GM19467 (cell line): ENCODE results near the gene VHLL.

Source experiments
- ATAC-seq: cut with Tn5 transposase; IDR thresholded peaks from one replicate; pipeline ENCODE4 v1.9.1; 2021; ENCODE audit warnings: mild to moderate bottlenecking, moderate library complexity; ENCODE audit not compliant: unreplicated experiment

VHLL gene

GRCh38 chr1:156291226-156292061 lies 7.7 kb downstream of the VHLL start:
- no peak for ATAC-seq

GRCh38 chr1:156289857-156290256 lies 9.2 kb downstream of the VHLL start:
- no peak for ATAC-seq

- no peak for ATAC-seq
Observed at GRCh38 chr1:156286061-156286460, 13.0 kb downstream of the VHLL start.

GRCh38 chr1:156285437-156285836 lies 13.7 kb downstream of the VHLL start:
- no peak for ATAC-seq

- no peak for ATAC-seq
Observed at GRCh38 chr1:156284757-156285156, 14.3 kb downstream of the VHLL start.

GRCh38 chr1:156284112-156284511 lies 15.0 kb downstream of the VHLL start, which contains the start of gene TMEM79:
Gene TMEM79, plus strand, starts transcription at chr1:156284325. Its CDS starts 902 bp downstream, at chr1:156285227.
- ATAC-seq: no peak

- no peak for ATAC-seq
Observed at GRCh38 chr1:156283521-156283920, 15.6 kb downstream of the VHLL start.

- peak; percentile 76 for ATAC-seq
Observed at GRCh38 chr1:156282479-156283222, 16.5 kb downstream of the VHLL start, which contains the start of gene SMG5. Gene SMG5, minus strand, starts transcription at chr1:156282825. Its CDS starts 145 bp downstream, at chr1:156282680.

- ATAC-seq: no peak
Observed at GRCh38 chr1:156281693-156282478, 17.2 kb downstream of the VHLL start.

GRCh38 chr1:156281281-156281680 lies 17.8 kb downstream of the VHLL start:
- ATAC-seq: no peak

GRCh38 chr1:156279837-156280236 lies 19.3 kb downstream of the VHLL start:
- no peak for ATAC-seq

GRCh38 chr1:156276966-156277381 lies 22.1 kb downstream of the VHLL start:
- ATAC-seq: no peak

GRCh38 chr1:156276532-156276931 lies 22.6 kb downstream of the VHLL start:
- ATAC-seq: no peak

- no peak for ATAC-seq
Observed at GRCh38 chr1:156270314-156270713, 28.8 kb downstream of the VHLL start.

- no peak for ATAC-seq
Observed at GRCh38 chr1:156268336-156268735, 30.8 kb downstream of the VHLL start.

- ATAC-seq: no peak
Observed at GRCh38 chr1:156266051-156266450, 33.1 kb downstream of the VHLL start.

GRCh38 chr1:156263288-156263655 lies 35.8 kb downstream of the VHLL start:
- ATAC-seq: no peak

GRCh38 chr1:156262461-156263287 lies 36.4 kb downstream of the VHLL start:
- no peak for ATAC-seq

GRCh38 chr1:156260896-156261295 lies 38.2 kb downstream of the VHLL start:
- ATAC-seq: no peak

GRCh38 chr1:156259805-156260204 lies 39.3 kb downstream of the VHLL start:
- ATAC-seq: no peak
